ENCODE measurements around the gene FMNL2.

GRCh38 chr2:152647552-152647951, 312.6 kb downstream of the FMNL2 start:
- TF ChIP-seq, protein P1, sequence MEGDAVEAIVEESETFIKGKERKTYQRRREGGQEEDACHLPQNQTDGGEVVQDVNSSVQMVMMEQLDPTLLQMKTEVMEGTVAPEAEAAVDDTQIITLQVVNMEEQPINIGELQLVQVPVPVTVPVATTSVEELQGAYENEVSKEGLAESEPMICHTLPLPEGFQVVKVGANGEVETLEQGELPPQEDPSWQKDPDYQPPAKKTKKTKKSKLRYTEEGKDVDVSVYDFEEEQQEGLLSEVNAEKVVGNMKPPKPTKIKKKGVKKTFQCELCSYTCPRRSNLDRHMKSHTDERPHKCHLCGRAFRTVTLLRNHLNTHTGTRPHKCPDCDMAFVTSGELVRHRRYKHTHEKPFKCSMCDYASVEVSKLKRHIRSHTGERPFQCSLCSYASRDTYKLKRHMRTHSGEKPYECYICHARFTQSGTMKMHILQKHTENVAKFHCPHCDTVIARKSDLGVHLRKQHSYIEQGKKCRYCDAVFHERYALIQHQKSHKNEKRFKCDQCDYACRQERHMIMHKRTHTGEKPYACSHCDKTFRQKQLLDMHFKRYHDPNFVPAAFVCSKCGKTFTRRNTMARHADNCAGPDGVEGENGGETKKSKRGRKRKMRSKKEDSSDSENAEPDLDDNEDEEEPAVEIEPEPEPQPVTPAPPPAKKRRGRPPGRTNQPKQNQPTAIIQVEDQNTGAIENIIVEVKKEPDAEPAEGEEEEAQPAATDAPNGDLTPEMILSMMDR (IDR thresholded peaks at IDR 0.05; ENCODE audit: poor library complexity, severe bottlenecking): no peak
- TF ChIP-seq EP300 (conservative IDR thresholded peaks at IDR 0.05; ENCODE audit: poor library complexity, severe bottlenecking) (no peak), EZH2 (IDR thresholded peaks at IDR 0.05; ENCODE audit: borderline replicate concordance, insufficient read depth, low read length, poor library complexity, severe bottlenecking) (no peak), POLR2AphosphoS5 (IDR thresholded peaks at IDR 0.05) (no peak), MXI1 (conservative IDR thresholded peaks at IDR 0.05; ENCODE audit: poor library complexity, severe bottlenecking) (no peak), SMC3 (conservative IDR thresholded peaks at IDR 0.05; ENCODE audit: poor library complexity) (no peak), RAD21 (conservative IDR thresholded peaks at IDR 0.05) (no peak), TAF1 (IDR thresholded peaks at IDR 0.05; ENCODE audit: low read depth) (no peak)
- TF ChIP-seq, protein P2, sequence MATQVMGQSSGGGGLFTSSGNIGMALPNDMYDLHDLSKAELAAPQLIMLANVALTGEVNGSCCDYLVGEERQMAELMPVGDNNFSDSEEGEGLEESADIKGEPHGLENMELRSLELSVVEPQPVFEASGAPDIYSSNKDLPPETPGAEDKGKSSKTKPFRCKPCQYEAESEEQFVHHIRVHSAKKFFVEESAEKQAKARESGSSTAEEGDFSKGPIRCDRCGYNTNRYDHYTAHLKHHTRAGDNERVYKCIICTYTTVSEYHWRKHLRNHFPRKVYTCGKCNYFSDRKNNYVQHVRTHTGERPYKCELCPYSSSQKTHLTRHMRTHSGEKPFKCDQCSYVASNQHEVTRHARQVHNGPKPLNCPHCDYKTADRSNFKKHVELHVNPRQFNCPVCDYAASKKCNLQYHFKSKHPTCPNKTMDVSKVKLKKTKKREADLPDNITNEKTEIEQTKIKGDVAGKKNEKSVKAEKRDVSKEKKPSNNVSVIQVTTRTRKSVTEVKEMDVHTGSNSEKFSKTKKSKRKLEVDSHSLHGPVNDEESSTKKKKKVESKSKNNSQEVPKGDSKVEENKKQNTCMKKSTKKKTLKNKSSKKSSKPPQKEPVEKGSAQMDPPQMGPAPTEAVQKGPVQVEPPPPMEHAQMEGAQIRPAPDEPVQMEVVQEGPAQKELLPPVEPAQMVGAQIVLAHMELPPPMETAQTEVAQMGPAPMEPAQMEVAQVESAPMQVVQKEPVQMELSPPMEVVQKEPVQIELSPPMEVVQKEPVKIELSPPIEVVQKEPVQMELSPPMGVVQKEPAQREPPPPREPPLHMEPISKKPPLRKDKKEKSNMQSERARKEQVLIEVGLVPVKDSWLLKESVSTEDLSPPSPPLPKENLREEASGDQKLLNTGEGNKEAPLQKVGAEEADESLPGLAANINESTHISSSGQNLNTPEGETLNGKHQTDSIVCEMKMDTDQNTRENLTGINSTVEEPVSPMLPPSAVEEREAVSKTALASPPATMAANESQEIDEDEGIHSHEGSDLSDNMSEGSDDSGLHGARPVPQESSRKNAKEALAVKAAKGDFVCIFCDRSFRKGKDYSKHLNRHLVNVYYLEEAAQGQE (IDR thresholded peaks at IDR 0.05; ENCODE audit: borderline replicate concordance): no peak
